SK-N-SH treated with all-trans-retinoic acid at 6 μM for 48 hours (cell line): ENCODE data around the gene ZSCAN2.

Source experiments
- ARNTL ChIP-seq: fragments of 450-650 bp; formaldehyde crosslinking; IDR thresholded peaks from 2 replicates; pipeline ENCODE4 v1.5.0; 2020; ENCODE audit warnings: low read depth, mild to moderate bottlenecking, moderate library complexity, borderline replicate concordance
- BACH2 ChIP-seq: fragments of 250-450 bp; sonication (Bioruptor Pico); IDR thresholded peaks from 2 replicates; pipeline ENCODE4 v1.9.0; 2021; ENCODE audit warnings: mild to moderate bottlenecking, borderline replicate concordance
- CREB5 ChIP-seq: fragments of 250-450 bp; sonication (Bioruptor Pico); IDR thresholded peaks from 2 replicates; pipeline ENCODE4 v1.5.1; 2020; ENCODE audit warnings: low read depth, mild to moderate bottlenecking, moderate library complexity
- CSDC2 ChIP-seq: fragments of 250-450 bp; sonication (Bioruptor Pico); IDR thresholded peaks from 2 replicates; pipeline ENCODE4 v1.5.0; 2020; ENCODE audit warnings: mild to moderate bottlenecking, moderate library complexity
- ESRRG ChIP-seq: fragments of 250-450 bp; sonication (Bioruptor Pico); IDR thresholded peaks from 2 replicates; pipeline ENCODE4 v1.6.1; 2021; ENCODE audit warnings: mild to moderate bottlenecking
- GLIS3 ChIP-seq: fragments of 250-450 bp; sonication (Bioruptor Pico); IDR thresholded peaks from 2 replicates; pipeline ENCODE4 v1.5.0; 2020; ENCODE audit warnings: mild to moderate bottlenecking, moderate library complexity
- PATZ1 ChIP-seq: fragments of 250-450 bp; sonication (Bioruptor Pico); IDR thresholded peaks from 2 replicates; pipeline ENCODE4 v1.8.0; 2020; ENCODE audit warnings: mild to moderate bottlenecking, moderate library complexity, borderline replicate concordance
- POU6F1 ChIP-seq: fragments of 250-450 bp; sonication (Bioruptor Pico); IDR thresholded peaks from 2 replicates; pipeline ENCODE4 v1.8.0; 2021; ENCODE audit warnings: low read depth, mild to moderate bottlenecking, moderate library complexity, borderline replicate concordance
- RARB ChIP-seq: fragments of 250-450 bp; sonication (Bioruptor Pico); IDR thresholded peaks from 2 replicates; pipeline ENCODE4 v1.8.0; 2021; ENCODE audit warnings: mild to moderate bottlenecking, moderate library complexity
- SNAI2 ChIP-seq: fragments of 250-450 bp; sonication (Bioruptor Pico); IDR thresholded peaks from 2 replicates; pipeline ENCODE4 v1.5.0; 2020; ENCODE audit warnings: mild to moderate bottlenecking, moderate library complexity
- ZNF8 ChIP-seq: fragments of 450-650 bp; formaldehyde crosslinking; IDR thresholded peaks from 2 replicates; pipeline ENCODE4 v1.5.0; 2020; ENCODE audit warnings: mild to moderate bottlenecking, moderate library complexity

- no peak for TF ChIP-seq POU6F1
- TF ChIP-seq SNAI2 (CRISPR knock-in tag), result no peak
- TF ChIP-seq BACH2 (CRISPR knock-in tag), result no peak
- TF ChIP-seq RARB (CRISPR knock-in tag), result no peak
- TF ChIP-seq ESRRG (CRISPR knock-in tag), result no peak
- TF ChIP-seq ARNTL, result no peak
- no peak for TF ChIP-seq CSDC2 (CRISPR knock-in tag)
- TF ChIP-seq ZNF8 (CRISPR knock-in tag), result no peak
- TF ChIP-seq CREB5, result no peak
- no peak for TF ChIP-seq PATZ1 (CRISPR knock-in tag)
- no peak for TF ChIP-seq GLIS3
Observed at GRCh38 chr15:84645496-84645895, 44.7 kb downstream of the ZSCAN2 start.
